COLO829 (cell line): Measurements from ENCODE around the gene DOCK10.

Experiments used
- DNase-seq: peaks from one replicate; pipeline ENCODE4 v3.0.0; 2012; ENCODE audit warnings: low spot score

DOCK10 gene

DNA sequence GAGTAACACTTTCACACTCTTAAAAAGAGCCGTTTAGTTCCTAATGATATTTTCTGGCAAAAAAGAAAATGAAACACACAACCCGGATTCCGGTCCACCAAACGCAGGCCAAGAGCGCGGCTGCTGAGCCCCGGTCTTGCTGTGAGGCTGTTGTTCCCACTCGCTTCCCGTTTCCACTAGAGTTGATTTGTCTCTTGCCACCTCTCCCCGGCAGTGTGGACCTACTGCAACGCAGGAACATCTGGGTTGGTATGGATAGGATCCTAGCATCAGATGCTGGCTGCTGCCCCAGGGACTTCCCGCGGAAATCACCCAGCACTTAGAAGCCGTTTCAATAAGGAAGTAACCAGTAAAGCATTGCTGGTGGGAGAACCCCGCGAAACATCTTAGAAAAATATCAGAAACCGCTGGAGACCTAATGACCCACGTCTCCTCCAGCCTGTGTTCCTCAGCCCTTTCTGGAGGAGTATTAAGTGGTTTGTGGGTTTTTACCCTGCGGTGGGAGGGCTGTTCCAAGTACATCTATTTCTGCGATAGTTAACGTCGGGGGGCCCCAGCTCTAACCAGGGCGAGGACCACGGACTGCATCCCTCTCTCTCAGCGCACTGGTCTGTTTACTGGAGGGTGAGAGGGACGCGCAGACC is 939 bp downstream of the DOCK10 start:
- no peak for DNase-seq

DNA sequence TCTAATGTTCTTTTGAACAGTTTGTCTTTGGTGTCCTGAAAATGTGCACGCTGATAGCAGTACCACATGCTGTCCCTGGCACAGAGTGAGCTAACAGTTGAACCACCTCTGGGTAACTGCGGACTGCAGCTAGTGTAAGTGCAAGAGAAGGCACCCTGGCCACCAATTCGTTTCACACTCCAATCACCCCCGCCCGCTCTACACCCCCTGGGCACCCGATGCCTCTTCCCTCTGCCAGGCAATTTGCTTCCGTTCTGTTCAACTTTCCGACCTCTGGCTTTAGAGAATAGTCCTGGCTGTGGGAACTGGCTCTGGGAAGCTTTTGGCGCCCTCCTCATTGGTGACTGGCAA is 1.4 kb downstream of the DOCK10 start:
- no peak for DNase-seq

DNA sequence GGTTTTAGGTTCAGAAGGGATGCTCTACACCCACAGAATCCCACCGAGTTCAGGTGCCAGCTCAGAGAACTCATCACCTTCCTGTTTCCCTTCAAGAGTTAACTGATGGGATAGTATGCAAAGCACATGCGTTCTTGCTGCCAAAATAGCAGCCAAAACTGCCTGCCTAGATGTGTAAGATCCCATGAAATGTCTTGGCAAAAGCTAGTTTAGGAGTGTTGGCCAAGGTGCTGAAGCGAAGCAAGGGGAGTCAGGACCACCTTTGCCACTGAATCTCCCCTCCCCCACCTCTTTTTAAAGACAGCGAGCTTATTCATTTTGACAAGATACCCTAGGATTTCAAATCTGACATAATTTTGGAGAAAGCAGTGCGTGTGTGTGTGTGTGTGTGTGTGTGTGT is 2.1 kb downstream of the DOCK10 start:
- no peak for DNase-seq

DNA sequence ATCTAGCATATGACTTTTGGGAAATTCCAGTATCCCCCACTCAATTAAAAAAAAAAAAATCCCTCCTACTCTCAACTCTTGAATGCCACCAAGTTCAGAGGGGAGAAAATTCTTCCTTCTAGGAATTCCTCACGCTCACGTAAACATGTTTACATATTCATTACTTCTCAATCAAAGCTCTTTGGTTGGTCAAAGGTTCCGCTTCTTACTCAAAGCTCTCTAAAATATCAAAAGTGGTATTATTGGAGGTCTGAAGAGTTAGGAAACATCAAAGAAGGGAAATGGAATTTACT is 4.1 kb downstream of the DOCK10 start:
- DNase-seq, result no peak

DNA sequence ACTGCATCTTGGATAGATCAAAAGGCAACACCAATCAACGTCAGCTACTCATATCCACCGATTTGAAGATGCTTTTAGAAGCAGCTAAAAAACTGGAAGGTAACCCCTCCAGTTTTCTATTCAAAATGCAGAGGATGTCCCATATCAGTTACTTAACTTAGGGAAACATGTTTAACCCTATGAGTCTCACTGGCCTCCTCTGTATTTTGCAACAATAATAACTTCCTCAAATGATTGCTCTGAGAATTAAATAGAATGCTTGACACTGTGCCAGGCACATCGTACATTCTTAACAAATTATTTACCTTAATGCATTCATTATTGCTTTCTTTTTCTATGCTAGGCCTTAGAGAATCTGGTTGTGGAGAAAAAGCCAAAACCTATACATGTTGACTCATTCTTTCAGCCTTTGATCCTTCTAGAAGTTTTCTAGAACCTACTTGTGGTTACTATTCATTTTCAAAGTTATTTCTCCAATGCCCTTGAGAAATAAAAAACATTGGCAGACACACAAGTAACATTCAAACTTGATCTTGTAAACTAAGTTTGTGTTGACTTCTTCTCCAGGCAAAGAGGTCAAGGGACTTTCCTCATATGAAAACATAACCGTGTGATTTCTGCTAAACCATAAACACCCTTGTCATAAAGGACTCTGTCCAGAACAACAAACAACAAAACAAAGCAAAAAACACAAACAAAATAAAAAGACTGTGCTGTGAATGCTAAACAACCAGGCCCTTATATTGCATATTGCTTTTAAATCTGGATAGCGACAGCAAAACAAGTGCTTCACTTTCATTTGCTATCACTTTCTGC is 4.6 kb downstream of the DOCK10 start:
- no peak for DNase-seq

DNA sequence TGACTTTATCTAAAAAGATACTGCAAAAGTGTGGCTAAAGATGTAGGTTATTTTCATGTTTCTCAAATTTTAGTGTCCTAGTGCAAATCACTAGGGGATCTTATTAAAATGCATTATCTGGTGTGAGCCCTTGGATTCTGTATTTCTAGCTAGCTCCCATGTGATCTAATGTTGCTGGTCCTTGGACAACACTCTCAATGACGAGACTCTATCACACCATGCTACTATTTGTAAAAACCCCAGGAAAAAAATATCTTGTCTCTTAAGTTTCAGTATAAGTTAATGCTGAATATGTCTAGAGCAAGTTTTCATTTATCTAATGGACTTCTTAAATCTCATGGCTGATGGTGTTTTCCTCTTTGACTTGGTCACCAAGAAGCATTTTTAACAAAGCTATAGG is 5.8 kb downstream of the DOCK10 start:
- no peak for DNase-seq

DNA sequence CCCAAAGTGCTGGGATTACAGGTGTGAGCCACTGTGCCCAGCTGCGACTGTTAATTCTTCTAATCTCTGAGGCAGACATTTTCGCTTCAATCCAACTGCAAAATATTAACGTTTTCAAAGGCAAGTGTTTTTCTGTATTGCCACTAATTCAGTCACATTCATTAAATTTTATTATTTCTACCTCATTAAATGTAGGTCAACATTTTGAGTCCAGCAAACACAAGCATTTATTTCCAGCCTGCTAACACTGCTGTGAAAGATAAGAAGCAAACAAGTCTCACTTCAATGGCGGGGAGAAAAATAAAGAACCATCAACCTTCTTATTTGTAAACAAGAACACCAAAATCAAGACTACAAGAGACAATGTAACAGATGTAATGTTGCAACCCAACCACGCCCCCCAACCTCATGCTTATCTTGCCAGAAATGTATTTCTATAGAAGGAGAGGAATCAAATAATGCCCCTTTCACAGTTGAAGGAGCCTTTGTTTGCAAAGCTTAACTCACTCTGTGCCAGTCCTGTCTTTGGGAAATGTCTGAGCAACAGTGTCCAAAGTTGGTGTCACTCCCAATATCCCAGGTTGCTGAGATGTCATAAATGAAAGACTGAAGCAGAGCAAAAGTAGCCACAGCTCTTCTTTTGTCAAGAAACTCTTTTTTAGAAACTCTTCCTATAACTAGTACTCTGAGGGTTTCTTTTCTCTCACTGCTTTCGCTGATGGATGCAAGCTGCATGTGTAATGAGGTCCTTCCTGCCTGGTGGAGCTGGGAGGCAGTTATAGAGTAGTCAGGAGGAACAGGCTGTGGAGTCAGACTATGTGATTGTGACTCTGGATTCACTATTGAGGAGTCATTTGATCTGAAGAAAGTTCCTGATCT is 8.6 kb downstream of the DOCK10 start:
- DNase-seq, result no peak

DNA sequence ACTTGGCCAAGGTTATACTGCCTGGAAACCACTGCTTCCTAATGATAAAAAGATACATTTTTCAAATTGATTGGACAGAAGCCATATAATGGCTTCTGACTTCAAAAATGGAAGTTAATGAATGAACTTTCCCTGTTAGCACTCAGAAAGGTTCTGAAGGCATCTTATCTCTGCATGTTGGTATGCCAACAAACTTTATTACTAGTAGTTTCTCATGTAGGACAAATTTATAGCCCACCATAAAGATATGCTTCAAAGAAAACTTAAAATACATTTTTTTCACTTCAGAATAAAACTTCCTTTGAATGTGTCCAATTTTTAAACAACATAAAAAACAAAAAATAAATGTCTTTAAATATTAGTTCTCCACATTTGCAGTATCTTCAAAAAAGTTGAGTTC is 10.0 kb downstream of the DOCK10 start:
- DNase-seq, result no peak

DNA sequence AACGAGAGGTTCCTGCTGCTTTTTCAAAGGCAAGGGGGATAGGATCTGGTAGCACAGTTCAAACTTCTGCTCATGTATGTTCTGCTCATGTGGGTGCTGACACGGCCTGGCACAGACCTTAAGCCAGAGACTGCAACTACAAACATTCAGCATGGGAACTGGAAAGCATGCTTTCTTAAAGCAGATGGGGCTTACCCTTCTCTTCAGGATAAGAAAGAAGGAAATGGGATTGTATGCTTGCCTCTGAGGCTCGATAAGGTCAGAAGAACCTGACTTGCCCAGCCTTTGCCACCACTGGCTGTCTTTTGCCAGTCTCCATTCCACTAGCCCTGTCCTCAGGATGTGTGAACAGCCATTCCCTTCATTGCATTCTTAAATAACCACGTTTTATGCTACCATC is 10.7 kb downstream of the DOCK10 start:
- DNase-seq, result no peak

DNA sequence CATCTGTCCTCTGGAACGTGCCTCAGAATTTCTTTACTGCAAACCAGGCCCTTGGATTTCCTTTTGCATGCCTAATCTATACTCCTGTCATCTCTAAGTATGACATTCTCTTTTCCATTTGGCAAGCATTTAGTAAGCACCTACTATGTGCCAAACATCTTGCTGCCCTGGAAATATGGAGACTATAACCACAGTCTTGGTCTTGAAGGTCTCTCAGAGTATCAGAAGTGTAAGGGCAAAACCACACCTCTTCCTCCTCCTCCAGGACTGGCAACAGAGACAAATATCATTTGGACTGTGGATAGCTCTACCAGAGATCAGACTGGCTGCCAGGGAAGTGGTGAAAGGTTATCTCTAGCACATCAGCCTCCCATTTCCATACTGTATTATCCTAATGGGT is 11.4 kb downstream of the DOCK10 start:
- no peak for DNase-seq

DNA sequence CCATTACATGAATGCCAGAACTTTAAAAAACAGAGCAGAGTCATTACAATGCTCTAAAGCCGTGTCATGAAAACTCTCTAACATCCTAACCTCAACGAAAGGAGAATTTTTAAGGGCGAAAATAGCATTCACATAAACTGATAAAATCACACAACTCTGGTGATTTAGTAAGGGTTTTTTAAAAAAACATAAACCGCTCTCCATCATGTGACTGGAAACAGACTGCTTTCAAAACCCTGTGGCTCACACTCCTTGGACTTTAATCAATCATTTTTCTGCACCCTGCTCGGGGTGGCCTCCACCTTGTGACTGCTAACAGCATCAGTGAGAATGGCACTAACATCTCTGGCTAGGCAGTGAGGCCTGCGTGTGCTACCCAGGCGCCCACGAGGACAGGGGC is 12.1 kb downstream of the DOCK10 start:
- no peak for DNase-seq

DNA sequence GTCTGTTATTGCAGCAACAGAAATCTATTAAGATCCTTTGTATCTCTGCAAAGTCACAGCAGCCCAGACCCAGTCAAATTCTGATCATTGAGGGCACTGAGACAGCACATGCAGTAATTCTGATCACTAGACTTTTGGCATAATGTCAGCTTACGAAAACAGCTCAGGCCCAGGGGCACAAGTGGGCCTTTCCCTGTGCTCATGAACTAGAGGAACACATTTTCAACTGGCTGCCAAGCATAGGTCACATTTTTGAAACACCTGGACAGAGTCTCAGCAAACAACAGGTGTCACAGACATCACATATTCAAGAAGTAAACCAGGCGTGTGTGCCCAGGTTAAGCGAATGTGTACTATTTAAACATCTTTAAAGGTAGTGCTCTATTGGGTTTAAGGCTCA is 13.7 kb downstream of the DOCK10 start:
- DNase-seq, result no peak

DNA sequence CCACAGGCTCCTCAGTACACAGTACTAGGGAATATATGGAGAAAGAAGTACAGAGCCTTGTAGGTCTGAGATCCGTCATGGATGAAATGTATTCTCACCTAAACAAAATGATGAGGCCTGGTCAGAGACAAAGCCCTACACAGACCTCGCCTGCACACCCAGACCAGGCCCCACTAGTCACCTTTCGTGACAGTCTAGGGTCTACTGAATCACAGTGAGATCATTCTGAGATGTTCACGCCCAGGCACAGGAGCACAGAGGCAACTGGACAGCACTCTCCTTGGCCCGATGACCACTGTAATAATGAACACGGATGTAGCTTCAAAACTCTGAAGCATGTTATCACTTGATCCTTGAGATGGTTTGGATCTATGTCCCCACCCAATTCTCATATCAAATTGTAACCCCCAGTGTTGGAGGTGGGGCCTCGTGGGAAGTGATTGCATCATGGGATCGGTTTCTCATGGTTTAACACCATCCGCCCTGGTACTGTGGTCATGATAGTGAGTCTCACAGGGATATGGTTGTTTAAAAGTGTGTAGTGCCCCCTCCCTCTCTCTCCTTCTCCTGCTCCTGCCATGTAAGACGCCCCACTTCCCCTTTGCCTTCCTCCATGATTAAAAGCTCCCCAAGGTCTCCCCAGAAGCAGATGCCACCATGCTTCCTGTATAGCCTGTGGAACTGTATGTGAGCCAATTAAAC is 15.1 kb downstream of the DOCK10 start:
- DNase-seq, result no peak

DNA sequence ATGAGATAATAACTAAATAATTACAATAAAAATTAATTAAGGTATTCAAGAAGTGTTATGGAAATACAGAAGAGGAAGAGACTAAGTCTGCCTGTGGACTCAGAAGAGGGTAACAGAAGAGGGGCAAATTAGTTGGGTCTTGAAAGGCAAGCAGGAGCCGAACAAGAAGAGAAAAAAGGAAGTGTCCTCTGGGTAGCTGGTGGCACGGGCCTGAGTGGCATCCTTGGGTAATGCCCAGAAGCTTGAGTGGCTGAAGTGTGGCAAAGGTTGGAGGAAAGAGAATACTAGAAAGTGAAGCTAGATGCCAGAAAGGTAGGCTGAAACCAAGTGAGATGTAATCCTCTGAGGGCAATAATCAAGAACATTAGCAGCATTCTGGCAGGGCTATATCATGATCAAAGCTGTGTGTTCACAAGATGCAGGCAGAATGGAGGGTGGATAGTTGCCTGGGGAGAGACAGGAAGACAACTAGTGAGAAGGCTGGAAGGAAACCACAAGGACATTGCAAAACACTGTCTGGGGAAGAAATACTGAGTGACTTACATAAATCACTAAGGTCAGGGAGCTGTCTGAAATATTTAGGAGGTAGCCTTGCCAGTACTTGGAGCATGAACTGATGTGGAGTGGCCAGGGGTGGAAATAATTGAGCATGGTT is 16.2 kb downstream of the DOCK10 start:
- DNase-seq, result no peak

DNA sequence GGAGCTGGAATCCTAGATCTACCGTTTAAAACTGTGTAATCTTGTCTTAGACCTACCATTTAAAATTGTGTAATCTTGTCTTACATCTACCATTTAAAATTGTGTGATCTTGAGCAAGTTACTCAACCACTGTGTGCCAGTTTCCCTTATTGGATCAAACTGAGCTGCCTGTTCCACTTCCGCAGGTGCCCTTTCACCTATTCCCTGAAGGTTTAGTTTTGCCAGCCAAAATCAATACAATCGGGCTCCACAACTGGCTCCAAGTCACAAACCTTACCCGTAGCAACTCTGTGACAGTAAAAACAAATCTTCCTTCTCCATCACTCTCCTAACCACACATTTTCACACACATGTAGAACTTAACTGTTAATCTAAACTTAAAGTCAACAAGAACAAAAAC is 20.1 kb downstream of the DOCK10 start:
- DNase-seq, result no peak

DNA sequence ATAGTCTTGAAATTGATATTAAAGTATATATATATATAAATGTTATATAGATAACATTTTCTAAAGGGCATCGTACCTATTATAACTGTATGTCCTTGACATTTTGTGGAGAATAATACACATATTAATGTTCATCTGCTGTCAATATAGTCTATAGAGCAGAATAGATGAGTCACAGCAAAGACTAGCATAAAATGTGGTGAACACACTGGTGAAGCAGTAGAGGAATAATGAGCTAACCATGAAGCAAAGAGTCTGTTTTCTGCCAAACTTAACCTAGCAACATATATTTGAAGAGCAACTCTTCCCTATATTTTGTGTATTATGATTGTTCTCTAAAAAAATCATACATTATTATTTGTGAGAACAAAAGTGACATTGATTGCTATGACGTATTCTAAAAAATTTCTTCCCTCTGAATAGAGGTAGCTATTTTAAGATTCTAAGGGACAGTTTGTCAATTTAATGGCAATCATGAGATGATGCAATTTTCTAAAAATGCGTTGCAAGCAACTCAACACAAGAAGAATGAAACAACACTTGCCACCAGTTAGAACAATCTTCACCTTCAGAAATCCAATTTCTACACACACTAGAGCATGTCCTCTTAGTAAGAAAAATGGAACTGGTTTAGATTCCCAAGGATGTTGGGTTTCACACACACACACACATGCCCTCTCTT is 22.0 kb downstream of the DOCK10 start:
- no peak for DNase-seq

DNA sequence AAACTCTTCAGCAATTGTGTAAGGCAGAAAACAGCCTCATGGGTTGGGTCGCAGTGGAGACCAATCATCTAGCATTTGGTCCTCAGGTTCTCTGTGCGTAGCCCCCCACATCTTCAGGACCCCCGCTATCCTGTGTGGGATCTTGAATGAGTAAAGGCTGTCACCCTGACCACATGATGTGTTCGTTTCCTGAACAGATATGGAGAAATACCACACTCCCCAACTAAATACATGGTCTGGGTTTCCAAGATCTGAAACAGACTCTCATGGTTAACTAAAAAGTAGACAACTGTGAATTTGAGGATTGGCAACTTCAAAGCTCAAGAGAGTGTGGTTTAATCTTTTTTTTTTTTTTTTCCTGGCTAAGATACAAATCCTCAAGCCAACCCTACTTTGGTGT is 23.2 kb downstream of the DOCK10 start:
- no peak for DNase-seq

DNA sequence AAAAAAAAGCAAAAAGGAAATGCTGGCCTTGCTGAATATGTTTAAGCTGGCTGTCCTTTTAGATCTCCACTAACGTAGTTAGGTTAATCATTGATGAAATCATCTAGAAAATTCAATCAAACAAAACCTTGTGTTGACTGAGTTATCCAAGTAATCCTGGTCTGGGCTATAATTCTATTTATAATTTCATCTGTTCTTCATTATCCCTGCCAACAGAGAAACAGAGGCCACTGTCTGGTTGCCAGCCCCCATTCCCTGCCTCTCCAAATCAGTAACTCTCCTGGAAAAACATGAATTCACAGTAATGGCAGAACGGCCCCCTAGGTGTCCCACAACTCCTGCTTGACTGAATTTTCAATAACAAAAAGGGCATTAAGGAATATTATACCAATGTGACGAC is 24.6 kb downstream of the DOCK10 start:
- no peak for DNase-seq

DNA sequence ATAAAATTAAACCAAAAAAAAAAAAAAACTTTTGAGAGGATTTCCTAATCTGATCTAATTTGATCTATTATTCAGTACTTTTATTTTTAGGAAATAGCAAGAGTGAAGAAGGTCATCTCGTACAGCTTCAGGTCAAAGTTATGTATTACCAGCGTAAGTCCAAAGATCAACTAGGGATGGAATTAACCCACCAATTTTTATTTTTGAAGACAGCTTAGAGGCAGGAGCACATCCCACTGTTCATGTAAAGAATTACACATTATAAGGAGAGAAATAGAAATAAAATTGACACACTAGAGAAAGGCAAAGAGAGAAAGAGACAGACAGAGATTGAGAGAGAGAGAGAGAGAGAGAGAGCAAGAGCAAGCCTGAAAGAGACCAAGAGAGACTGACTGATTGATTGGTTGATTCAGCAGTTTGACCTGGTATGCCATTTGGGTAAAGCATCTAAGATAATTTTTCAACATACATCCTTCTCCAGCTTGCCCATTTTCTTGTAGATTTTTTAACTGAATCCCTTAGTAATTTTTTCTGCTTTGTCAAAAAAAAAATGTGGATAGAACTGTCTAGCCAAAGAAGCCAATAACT is 25.1 kb downstream of the DOCK10 start:
- DNase-seq, result no peak

DNA sequence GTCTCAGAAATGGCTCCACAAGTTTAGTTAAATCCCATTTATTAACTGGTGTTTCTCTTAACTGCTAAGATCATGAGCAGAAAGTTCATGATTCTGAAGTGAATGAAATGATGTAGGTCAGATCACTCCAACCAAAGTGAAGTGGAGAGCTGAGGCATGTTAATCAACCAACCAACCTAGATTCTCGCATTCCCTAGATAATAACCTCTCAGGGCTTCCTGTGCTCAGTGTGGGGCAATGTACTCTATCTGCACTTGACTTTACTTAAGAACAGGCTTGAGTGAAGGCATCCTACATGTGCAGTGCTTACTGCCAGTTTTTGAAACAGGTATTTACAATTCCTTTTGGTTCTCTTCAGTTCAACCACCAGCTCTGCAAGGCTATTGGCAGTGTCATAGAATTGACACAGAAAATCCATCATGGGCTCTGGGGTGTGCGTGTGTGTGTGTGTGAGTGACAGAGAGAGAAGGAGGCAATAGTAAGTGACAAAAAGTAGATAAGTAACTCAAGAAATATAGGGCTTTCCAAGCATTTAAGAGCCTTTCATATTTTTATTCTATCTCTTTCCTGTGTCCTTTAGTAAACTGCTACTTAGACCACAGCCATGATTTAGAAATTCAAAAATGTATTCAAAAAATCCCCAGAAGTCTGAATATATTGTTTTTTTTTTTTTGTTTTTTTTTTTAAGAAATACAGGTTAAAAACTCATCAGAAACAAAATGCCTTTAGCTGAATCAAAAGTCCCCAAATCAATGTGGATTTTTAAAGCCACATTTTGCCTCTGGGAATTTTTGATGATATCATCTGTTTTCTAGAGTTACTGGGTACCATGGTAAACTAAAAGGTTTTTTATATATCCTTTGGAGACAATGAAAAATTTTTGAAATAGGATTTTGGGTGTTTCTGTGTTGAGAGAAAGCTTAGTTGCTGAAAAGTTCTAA is 28.6 kb downstream of the DOCK10 start:
- DNase-seq, result no peak
